Right lobe of liver (tissue), 4 donors: ENCODE results near the gene CBX1.

Experiments used
- POLR2A ChIP-seq: fragments of 450-650 bp; IDR thresholded peaks from one replicate; pipeline ENCODE4 v1.6.1; 2017; ENCODE audit warnings: antibody characterized with exemption, mild to moderate bottlenecking
- TF ChIP-seq, protein P1 (sequence below), 4 donors: fragments of 200-600 bp in 3 of 4; fragments of 450-650 bp in 1 of 4; IDR thresholded peaks; one replicate each; pipeline versions ENCODE4 v1.5.1 to v1.8.0; 2016 to 2022; ENCODE audit warnings: antibody characterized with exemption in 4 of 4, mild to moderate bottlenecking in 2 of 4
- donor health status: DM: no; HTN: no; CAD: no.
- donor health status: DM: no; HTN: no; CAD: no.
- donor health status: DM: no; HTN: yes; CAD: no.

DNA sequence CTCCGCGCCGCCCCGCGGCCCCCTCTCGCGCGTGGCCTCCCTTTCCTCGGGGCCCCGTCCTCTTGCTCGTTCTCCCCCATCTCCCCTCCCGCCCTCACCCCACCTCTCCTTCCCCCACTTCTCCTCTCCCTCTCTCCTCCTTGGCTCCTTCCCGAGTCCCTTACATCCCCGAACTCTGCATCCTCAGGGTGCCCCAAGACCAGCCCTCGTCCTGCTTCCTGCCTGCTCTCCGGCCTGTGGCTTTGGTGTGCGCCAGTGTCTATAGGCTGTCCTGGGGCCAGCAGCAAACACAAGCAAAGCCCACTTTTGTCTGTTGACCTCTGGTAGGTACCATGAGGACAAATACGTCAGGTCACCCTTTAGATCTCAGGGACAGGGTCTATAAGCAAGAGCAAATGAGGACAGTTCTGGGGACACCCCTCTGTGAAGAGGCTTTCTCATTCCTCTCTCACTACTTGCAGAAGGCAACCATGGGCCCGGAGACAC lies 63.4 kb downstream of the CBX1 start:
- TF ChIP-seq POLR2A = no peak
- TF ChIP-seq, protein P1, sequence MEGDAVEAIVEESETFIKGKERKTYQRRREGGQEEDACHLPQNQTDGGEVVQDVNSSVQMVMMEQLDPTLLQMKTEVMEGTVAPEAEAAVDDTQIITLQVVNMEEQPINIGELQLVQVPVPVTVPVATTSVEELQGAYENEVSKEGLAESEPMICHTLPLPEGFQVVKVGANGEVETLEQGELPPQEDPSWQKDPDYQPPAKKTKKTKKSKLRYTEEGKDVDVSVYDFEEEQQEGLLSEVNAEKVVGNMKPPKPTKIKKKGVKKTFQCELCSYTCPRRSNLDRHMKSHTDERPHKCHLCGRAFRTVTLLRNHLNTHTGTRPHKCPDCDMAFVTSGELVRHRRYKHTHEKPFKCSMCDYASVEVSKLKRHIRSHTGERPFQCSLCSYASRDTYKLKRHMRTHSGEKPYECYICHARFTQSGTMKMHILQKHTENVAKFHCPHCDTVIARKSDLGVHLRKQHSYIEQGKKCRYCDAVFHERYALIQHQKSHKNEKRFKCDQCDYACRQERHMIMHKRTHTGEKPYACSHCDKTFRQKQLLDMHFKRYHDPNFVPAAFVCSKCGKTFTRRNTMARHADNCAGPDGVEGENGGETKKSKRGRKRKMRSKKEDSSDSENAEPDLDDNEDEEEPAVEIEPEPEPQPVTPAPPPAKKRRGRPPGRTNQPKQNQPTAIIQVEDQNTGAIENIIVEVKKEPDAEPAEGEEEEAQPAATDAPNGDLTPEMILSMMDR (IDR thresholded peaks at IDR 0.05) = no peak
